AG08396 (cell line): Measurements from ENCODE around the gene TBC1D1.

Source experiments
- DNase-seq: peaks from one replicate; pipeline ENCODE4 v3.0.0; 2012; ENCODE audit warnings: low spot score, mixed read lengths

The TBC1D1 gene

GRCh38 chr4:38100474-38101255, 209.8 kb downstream of the TBC1D1 start:
- no peak for DNase-seq

GRCh38 chr4:38101563-38101962, 210.7 kb downstream of the TBC1D1 start:
- DNase-seq = no peak

- no peak for DNase-seq
Measured at GRCh38 chr4:38102957-38103588, 212.2 kb downstream of the TBC1D1 start.

GRCh38 chr4:38105475-38106220, 214.8 kb downstream of the TBC1D1 start:
- no peak for DNase-seq

GRCh38 chr4:38106311-38106710, 215.4 kb downstream of the TBC1D1 start:
- no peak for DNase-seq

GRCh38 chr4:38106886-38107514, 216.1 kb downstream of the TBC1D1 start:
- DNase-seq = no peak

- DNase-seq = no peak
Measured at GRCh38 chr4:38107818-38108217, 216.9 kb downstream of the TBC1D1 start.

GRCh38 chr4:38109370-38109769, 218.5 kb downstream of the TBC1D1 start:
- no peak for DNase-seq

- DNase-seq = no peak
Measured at GRCh38 chr4:38109896-38110295, 219.0 kb downstream of the TBC1D1 start.

GRCh38 chr4:38111024-38111423, 220.1 kb downstream of the TBC1D1 start:
- DNase-seq = no peak

- DNase-seq = no peak
Measured at GRCh38 chr4:38111717-38112116, 220.8 kb downstream of the TBC1D1 start.

- DNase-seq = no peak
Measured at GRCh38 chr4:38113132-38113531, 222.2 kb downstream of the TBC1D1 start.

GRCh38 chr4:38113551-38113950, 222.7 kb downstream of the TBC1D1 start:
- DNase-seq = no peak

- peak; percentile 24 for DNase-seq
Measured at GRCh38 chr4:38114386-38115150, 223.7 kb downstream of the TBC1D1 start.

- DNase-seq = no peak
Measured at GRCh38 chr4:38115601-38116000, 224.7 kb downstream of the TBC1D1 start.

GRCh38 chr4:38117591-38117990, 226.7 kb downstream of the TBC1D1 start:
- no peak for DNase-seq

GRCh38 chr4:38119668-38120385, 228.9 kb downstream of the TBC1D1 start:
- peak; percentile 75 for DNase-seq

GRCh38 chr4:38120772-38121171, 229.9 kb downstream of the TBC1D1 start:
- no peak for DNase-seq

GRCh38 chr4:38122060-38122459, 231.2 kb downstream of the TBC1D1 start:
- DNase-seq = no peak

- no peak for DNase-seq
Measured at GRCh38 chr4:38123555-38123954, 232.7 kb downstream of the TBC1D1 start.

GRCh38 chr4:38124961-38125360, 234.1 kb downstream of the TBC1D1 start:
- no peak for DNase-seq
